OCI-LY1 (cell line): ENCODE measurements around the gene AIFM3.

Source experiments
- H2AFZ ChIP-seq: fragments of 200-600 bp; sonication (generic), shearing (Covaris generic); 2 replicates; pipeline ENCODE4 v1.6.0; 2014; ENCODE audit warnings: antibody characterized with exemption, mild to moderate bottlenecking, low read length
- H3F3A ChIP-seq: fragments of 200-600 bp; sonication (generic), shearing (Covaris generic); 2 replicates; pipeline ENCODE4 v1.6.0; 2014; ENCODE audit warnings: mild to moderate bottlenecking, antibody characterized with exemption, low read length, moderate library complexity; ENCODE audit not compliant: insufficient read depth
- H3K27ac ChIP-seq: fragments of 200-600 bp; sonication (generic); 2 replicates; pipeline ENCODE4 v1.5.1; 2014; ENCODE audit warnings: low read length, mixed run types, mild to moderate bottlenecking, low read depth; ENCODE audit not compliant: poor library complexity, severe bottlenecking
- H3K27me3 ChIP-seq: fragments of 200-600 bp; sonication (generic); 2 replicates; pipeline ENCODE4 v1.6.0; 2014; ENCODE audit warnings: antibody characterized with exemption, mild to moderate bottlenecking, low read length, moderate library complexity; ENCODE audit not compliant: insufficient read depth
- H3K36me3 ChIP-seq: fragments of 200-600 bp; sonication (generic); 2 replicates; pipeline ENCODE4 v1.6.1; 2014; ENCODE audit warnings: mild to moderate bottlenecking, antibody characterized with exemption, low read length, moderate library complexity, mixed read lengths; ENCODE audit not compliant: insufficient read depth
- H3K4me1 ChIP-seq: fragments of 200-600 bp; sonication (generic); 2 replicates; pipeline ENCODE4 v1.5.1; 2014; ENCODE audit warnings: mild to moderate bottlenecking, low read length, moderate library complexity; ENCODE audit not compliant: insufficient read depth, severe bottlenecking
- H3K4me2 ChIP-seq: fragments of 200-600 bp; sonication (generic), shearing (Covaris generic); 2 replicates; pipeline ENCODE4 v1.6.1; 2014; ENCODE audit warnings: low read length
- H3K4me3 ChIP-seq: fragments of 200-600 bp; sonication (generic); 2 replicates; pipeline ENCODE4 v1.5.1; 2014; ENCODE audit warnings: low read length, low read depth, mild to moderate bottlenecking, mixed read lengths; ENCODE audit not compliant: poor library complexity, severe bottlenecking
- H3K79me2 ChIP-seq: fragments of 200-600 bp; shearing (Covaris generic); 2 replicates; pipeline ENCODE4 v1.6.1; 2016; ENCODE audit warnings: mixed run types, low read length, mixed read lengths; ENCODE audit not compliant: insufficient read depth
- H3K9ac ChIP-seq: fragments of 200-600 bp; sonication (generic), shearing (Covaris generic); 2 replicates; pipeline ENCODE4 v1.6.1; 2014; ENCODE audit warnings: mild to moderate bottlenecking, low read length, mixed read lengths
- H3K9me2 ChIP-seq: fragments of 200-600 bp; sonication (generic), shearing (Covaris generic); 2 replicates; pipeline ENCODE4 v1.6.1; 2014; ENCODE audit warnings: low read depth, mild to moderate bottlenecking, low read length, mixed read lengths
- H3K9me3 ChIP-seq: fragments of 200-600 bp; shearing (Covaris generic); 2 replicates; pipeline ENCODE4 v1.6.1; 2014; ENCODE audit warnings: low read length, mixed read lengths
- H4K20me1 ChIP-seq: fragments of 200-600 bp; sonication (generic), shearing (Covaris generic); 2 replicates; pipeline ENCODE4 v1.6.0; 2016; ENCODE audit warnings: mild to moderate bottlenecking, low read length; ENCODE audit not compliant: insufficient read depth
- CTCF ChIP-seq: fragments of 200-600 bp; sonication (generic), shearing (Covaris generic); IDR thresholded peaks from 2 replicates; pipeline ENCODE4 v1.5.1; 2017; ENCODE audit warnings: mild to moderate bottlenecking, antibody characterized with exemption, low read length, moderate library complexity, mixed read lengths
- EZH2 ChIP-seq: fragments of 200-600 bp; sonication (generic), shearing (Covaris generic); IDR thresholded peaks from 2 replicates; pipeline ENCODE4 v1.8.0; 2017; ENCODE audit warnings: borderline replicate concordance, mixed run types, mild to moderate bottlenecking, antibody characterized with exemption, low read length, moderate library complexity, mixed read lengths

AIFM3 gene

GRCh38 chr22:20946080-20946986, 20.7 kb upstream of the AIFM3 start:
- Histone ChIP-seq H3K27ac (no peak overlapping the region), H3K4me3 (no peak overlapping the region), H3K4me2 (no peak overlapping the region), H3K9ac (no peak overlapping the region), H4K20me1 (no peaks in the 10 kb centered on the region), H2AFZ (no peak overlapping the region), H3K4me1 (peaks cover 6% of the 10 kb centered on the region), H3K36me3 (peaks cover 66% of the 10 kb centered on the region), H3K79me2 (peaks cover 67% of the 10 kb centered on the region), H3K9me2 (no peaks in the 10 kb centered on the region), H3K9me3 (no peaks in the 10 kb centered on the region), H3K27me3 (no peaks in the 10 kb centered on the region), H3F3A (no peaks in the 10 kb centered on the region)
- no peak for TF ChIP-seq CTCF
- no peak for TF ChIP-seq EZH2

GRCh38 chr22:20946991-20947390, 20.1 kb upstream of the AIFM3 start:
- Histone ChIP-seq H3K36me3 (peaks cover 69% of the 10 kb centered on the region), H3F3A (no peaks in the 10 kb centered on the region), H4K20me1 (no peaks in the 10 kb centered on the region), H3K9me3 (no peaks in the 10 kb centered on the region), H3K4me3 (no peak overlapping the region), H3K79me2 (peaks cover 62% of the 10 kb centered on the region), H3K9me2 (no peaks in the 10 kb centered on the region), H3K4me2 (no peak overlapping the region), H3K9ac (no peak overlapping the region), H3K27me3 (no peaks in the 10 kb centered on the region), H2AFZ (no peak overlapping the region), H3K4me1 (peaks cover 6% of the 10 kb centered on the region), H3K27ac (no peak overlapping the region)
- TF ChIP-seq CTCF (no peak), EZH2 (no peak)

- Histone ChIP-seq H3K27me3 (no peaks in the 10 kb centered on the region), H3K9me3 (no peaks in the 10 kb centered on the region), H3K36me3 (peaks cover 70% of the 10 kb centered on the region), H3K79me2 (peaks cover 48% of the 10 kb centered on the region), H3K9me2 (no peaks in the 10 kb centered on the region), H3K4me1 (peaks cover 6% of the 10 kb centered on the region), H3K4me3 (no peak overlapping the region), H4K20me1 (peaks cover 3% of the 10 kb centered on the region; the same call in 1 of the 2 replicates), H3K9ac (no peak overlapping the region), H3F3A (no peaks in the 10 kb centered on the region), H3K27ac (no peak overlapping the region), H2AFZ (no peak overlapping the region), H3K4me2 (no peak overlapping the region)
- no peak for TF ChIP-seq CTCF
- TF ChIP-seq EZH2 = no peak
These were observed 18.6 kb upstream of the AIFM3 start for GRCh38 chr22:20948450-20948849.
